GM21360 (cell line): ENCODE measurements around the gene AMPH.
"Not testable (repeated sequence)": the region's sequence is repeated elsewhere in the genome, so short reads cannot be mapped to it uniquely, and the experiment has no call there.

ENCODE experiments used
- ATAC-seq: cut with Tn5 transposase; IDR thresholded peaks from one replicate; pipeline ENCODE4 v1.9.1; 2021; ENCODE audit warnings: mild to moderate bottlenecking, moderate library complexity; ENCODE audit not compliant: unreplicated experiment

Gene AMPH

GRCh38 chr7:38629651-38630510 lies 1.3 kb downstream of the AMPH start:
- no peak for ATAC-seq

- ATAC-seq = no peak
Observed at GRCh38 chr7:38628630-38629385, 2.4 kb downstream of the AMPH start.

- no peak for ATAC-seq
Observed at GRCh38 chr7:38625866-38626265, 5.3 kb downstream of the AMPH start.

- ATAC-seq = no peak
Observed at GRCh38 chr7:38615665-38616064, 15.5 kb downstream of the AMPH start.

- no peak for ATAC-seq
Observed at GRCh38 chr7:38607466-38607865, 23.7 kb downstream of the AMPH start.

- no peak for ATAC-seq
Observed at GRCh38 chr7:38600741-38601140, 30.4 kb downstream of the AMPH start.

- no peak for ATAC-seq
Observed at GRCh38 chr7:38594949-38595348, 36.2 kb downstream of the AMPH start.

GRCh38 chr7:38592737-38593288 lies 38.4 kb downstream of the AMPH start:
- ATAC-seq = no peak

GRCh38 chr7:38585572-38586354 lies 45.4 kb downstream of the AMPH start:
- no peak for ATAC-seq

- ATAC-seq = no peak
Observed at GRCh38 chr7:38584443-38585210, 46.5 kb downstream of the AMPH start.

- ATAC-seq = no peak
Observed at GRCh38 chr7:38580485-38580884, 50.7 kb downstream of the AMPH start.

- no peak for ATAC-seq
Observed at GRCh38 chr7:38574086-38574485, 57.1 kb downstream of the AMPH start.

GRCh38 chr7:38571620-38572019 lies 59.6 kb downstream of the AMPH start:
- ATAC-seq = not testable (repeated sequence)

- ATAC-seq = no peak
Observed at GRCh38 chr7:38568497-38568896, 62.7 kb downstream of the AMPH start.

- ATAC-seq = no peak
Observed at GRCh38 chr7:38565289-38565688, 65.9 kb downstream of the AMPH start.

- ATAC-seq = no peak
Observed at GRCh38 chr7:38563741-38564140, 67.4 kb downstream of the AMPH start.

- no peak for ATAC-seq
Observed at GRCh38 chr7:38561166-38561565, 70.0 kb downstream of the AMPH start.

GRCh38 chr7:38558761-38559345 lies 72.3 kb downstream of the AMPH start:
- ATAC-seq = no peak

GRCh38 chr7:38554586-38554985 lies 76.6 kb downstream of the AMPH start:
- ATAC-seq = no peak

- no peak for ATAC-seq
Observed at GRCh38 chr7:38550836-38551235, 80.3 kb downstream of the AMPH start.
